GM21390 (cell line): ENCODE measurements around the gene OPHN1.

Source experiments
- ATAC-seq: cut with Tn5 transposase; IDR thresholded peaks from one replicate; pipeline ENCODE4 v1.9.1; 2021; ENCODE audit not compliant: unreplicated experiment

The OPHN1 gene

DNA sequence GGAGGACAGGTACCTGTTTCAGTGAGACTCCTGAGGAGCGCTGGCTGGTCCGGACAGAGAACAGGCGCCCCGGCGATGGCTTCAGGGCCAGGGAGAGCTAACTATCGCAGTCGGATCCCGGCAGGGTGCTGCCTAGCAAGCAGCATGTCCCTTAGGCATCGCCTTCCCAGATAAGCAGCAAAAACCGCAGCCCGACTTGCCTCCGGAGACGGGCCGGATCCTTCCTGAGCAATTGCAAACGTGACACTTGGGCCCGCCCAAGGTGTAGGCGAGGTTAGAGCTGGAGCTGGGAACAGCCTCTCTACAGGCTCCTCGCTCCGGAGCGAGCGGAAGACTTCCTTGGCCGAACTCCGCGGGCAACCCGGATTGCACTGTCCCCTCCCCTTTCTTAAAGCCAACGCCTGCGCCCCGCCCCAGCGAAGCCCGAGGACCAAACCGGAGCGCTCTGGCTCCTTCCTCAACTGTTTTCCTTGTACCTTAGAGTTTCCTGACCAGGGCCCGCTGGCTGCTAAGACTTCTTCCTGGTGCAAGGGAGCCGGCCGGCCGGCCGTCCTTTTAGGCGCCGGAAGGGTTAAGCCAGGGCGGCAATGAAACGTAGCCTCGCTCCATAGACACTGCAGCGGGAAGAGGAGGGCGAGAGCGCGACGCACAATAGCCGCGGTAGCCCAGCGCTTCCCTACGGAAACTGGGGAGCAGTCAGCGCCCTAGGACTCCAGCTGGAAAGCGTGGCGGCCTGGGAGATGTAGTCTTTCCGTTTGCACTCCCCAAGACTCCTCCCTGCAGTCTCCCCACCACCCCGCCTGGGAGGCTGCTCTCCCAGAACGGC is at the start of gene OPHN1:
TSS of gene OPHN1 (minus strand) at position 341 of the 826 bp plus-strand sequence. CDS start 475 bp downstream, outside the sequence.
- no peak for ATAC-seq

DNA sequence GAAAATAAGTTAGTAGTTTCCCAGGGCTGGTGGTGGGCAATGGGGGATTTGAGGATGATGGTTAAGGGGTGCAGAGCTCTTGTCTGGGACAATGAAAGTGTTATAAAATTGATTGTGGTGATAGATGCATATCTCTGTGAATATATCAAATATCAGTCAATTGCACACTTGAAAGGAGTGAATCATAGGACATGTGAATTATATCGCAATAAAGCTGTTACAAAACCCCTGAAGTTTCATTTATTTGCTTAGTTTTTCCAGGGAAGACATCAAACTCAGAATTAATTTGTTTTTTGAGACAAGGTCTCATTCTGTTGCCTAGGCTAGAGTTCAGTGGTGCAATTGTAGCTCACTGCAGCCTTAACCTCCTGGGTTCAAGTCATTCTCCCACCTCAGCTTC is 47.7 kb upstream of the OPHN1 start:
- no peak for ATAC-seq

- no peak for ATAC-seq
These were observed 31.5 kb upstream of the OPHN1 start for GRCh38 chrX:68464796-68465195.

DNA sequence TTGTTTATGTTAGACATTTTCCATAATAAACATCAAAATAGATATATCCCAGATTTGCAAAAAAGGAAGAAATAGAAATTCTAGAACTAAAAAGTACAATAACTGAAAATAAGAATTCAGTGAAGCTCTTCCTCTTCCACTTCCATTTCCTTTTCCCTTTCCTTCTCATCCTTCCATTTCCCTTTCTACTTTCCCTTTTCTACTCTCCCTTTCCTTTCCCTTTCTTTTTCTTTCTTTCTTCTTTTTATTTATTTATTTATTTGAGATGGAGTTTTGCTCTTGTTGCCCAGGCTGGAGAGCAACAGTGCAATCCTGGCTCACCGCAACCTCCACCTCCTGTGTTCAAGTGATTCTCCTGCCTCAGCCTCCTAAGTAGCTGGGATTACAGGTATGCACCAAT is 30.6 kb upstream of the OPHN1 start:
- no peak for ATAC-seq

DNA sequence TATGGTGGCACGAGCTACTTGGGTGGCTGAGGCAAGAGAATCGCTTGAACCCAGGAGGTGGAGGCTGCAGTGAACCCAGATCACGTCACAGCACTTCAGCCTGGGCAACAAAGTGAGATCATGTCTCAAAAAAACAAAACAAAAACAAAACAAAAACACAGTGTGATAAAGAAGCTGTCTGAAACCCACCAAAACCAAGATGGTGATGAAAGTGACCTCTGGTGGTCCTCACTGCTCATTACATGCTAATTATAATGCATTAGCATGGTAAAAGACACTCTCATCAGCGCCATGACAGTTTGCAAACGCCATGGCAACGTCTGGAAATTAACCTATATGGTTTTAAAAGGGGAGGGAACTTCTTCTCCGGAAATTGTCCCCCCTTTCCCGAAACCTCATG is 29.4 kb upstream of the OPHN1 start:
- peak; percentile 63 for ATAC-seq

GRCh38 chrX:68462197-68462596 is 28.9 kb upstream of the OPHN1 start:
- ATAC-seq = no peak

- no peak for ATAC-seq
These were observed 28.3 kb upstream of the OPHN1 start for GRCh38 chrX:68461576-68461975.

GRCh38 chrX:68461093-68461492 is 27.8 kb upstream of the OPHN1 start:
- no peak for ATAC-seq

GRCh38 chrX:68455151-68455510 is 21.8 kb upstream of the OPHN1 start:
- ATAC-seq = no peak

GRCh38 chrX:68454476-68455150 is 21.3 kb upstream of the OPHN1 start:
- no peak for ATAC-seq

DNA sequence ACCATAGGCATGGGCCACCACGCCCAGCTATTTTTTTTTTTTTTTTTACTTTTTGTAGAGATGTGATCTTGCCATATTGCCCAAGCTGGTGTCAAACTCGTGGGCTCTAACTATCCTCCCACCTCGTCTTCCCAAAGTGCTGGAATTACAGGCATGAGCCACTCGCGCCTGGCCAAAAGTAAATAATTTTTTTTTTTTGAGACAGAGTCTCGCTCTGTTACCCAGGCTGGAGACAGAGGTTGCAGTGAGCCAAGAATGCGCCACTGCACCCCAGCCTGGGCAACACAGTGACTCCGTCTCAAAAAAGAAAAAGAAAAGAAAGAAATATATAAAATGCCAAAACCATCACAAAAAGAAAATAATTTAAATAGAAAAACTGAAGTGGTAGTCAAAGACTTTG is 18.4 kb upstream of the OPHN1 start:
- ATAC-seq = no peak

DNA sequence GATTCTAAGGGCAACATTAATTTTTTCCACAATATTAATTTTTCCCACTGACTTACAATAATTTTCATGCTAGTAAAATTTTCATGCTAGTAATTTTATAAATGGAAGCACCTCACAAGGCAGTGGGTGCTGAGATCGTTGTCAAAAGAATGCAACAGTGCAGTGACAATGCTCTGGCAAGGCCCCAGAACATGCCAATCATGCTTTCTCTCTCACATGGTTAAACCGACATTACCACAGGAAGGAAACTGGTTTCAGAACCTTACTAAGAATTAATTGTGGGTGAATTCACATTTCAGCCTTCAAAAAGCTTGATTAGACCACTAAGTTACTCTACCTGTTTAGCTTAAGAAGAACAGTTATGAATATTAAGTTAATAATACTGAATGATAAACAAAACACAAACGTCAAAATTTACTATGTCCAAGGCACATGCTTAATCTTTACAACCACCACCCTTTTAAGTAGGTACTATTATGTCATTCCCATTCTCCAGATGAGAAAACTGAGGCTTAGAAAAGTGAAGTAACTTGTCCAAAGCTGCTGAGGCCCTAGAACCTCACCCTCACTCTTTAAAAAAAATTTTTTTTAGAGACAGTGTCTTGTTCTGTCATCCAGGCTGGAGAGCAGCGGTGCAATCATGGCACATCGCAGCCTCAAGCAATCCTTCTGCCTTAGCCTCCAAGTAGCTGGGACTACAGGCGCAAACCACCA is 10.0 kb upstream of the OPHN1 start:
- no peak for ATAC-seq

DNA sequence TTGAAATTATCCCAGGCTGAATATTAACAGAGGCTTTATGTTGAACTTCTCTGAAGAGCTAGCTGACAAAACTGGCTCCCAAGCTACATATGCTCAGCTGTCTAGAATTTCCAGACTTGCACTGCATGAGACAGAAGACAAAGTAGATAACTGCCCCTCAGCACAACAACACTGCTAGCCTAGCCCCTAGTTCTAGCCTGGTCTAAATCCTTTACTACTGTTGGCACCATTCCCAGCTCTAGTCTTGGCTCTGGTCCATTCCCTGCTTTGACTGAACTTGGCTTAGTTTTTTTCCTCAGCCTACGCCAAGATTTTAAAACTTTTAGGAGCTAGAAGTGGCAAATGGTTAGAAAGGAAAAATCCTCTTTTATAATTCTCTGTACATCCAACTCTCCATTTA is 7.6 kb upstream of the OPHN1 start:
- ATAC-seq = no peak

DNA sequence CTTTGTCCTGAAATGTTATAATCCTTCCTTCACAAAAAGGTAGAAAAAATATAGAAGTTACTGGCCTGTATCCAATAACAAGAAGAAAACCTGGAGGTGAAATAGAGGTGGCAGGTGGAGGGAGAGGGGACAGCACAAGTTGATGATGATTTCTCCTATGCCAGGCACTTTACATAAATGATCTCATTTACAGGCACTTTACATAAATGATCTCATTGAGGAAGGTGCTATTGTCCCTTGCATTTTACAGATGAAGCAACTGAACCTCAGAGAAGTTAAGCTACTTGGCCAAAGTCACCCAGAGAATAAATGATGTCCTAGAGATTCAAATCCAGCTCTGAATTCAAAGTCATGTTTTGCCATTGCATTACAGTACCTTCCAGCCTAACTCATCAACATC is 7.1 kb upstream of the OPHN1 start:
- no peak for ATAC-seq

- ATAC-seq = no peak
These were observed 6.0 kb upstream of the OPHN1 start for GRCh38 chrX:68439341-68439740.

DNA sequence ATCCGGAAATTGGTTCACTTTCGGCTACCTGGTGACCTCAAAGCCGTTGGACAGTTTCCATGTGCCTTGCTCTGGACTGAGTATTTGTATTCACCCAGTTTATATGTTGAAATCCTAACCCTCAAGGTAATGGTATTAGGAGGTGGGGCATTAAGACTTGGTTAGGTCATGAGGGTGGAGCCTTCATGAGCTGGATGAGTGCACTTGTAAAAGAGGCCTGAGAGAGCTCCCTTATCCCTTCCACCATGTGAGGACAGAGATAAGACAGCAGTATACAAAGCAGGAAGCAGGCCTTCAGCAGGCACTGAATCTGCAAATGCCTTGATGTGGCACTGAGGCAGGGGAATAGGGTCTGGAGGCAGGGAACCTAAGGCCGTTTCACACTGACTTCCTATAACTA is 5.3 kb upstream of the OPHN1 start:
- ATAC-seq = no peak

- ATAC-seq = no peak
These were observed 645 bp upstream of the OPHN1 start for GRCh38 chrX:68433981-68434299.

DNA sequence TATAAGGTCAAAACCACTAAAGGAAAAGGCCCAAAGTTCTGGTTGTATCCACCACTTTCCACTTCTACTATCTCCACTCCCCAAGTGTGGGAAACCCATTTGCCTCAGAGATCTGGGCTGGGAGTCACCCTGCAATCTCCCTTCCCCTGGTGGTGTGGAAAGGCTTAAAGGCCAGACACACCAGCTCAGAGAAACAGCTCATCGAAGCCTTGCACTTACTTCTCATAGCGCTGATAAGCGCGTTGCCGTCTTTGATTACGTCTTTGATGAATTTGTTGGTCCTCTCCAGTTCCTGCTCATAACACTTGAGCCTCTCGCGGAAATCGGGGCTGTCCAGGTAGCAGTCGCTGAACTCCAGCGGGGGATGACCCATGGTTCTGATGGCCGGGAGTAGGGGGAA is 647 bp downstream of the OPHN1 start:
- ATAC-seq = no peak

DNA sequence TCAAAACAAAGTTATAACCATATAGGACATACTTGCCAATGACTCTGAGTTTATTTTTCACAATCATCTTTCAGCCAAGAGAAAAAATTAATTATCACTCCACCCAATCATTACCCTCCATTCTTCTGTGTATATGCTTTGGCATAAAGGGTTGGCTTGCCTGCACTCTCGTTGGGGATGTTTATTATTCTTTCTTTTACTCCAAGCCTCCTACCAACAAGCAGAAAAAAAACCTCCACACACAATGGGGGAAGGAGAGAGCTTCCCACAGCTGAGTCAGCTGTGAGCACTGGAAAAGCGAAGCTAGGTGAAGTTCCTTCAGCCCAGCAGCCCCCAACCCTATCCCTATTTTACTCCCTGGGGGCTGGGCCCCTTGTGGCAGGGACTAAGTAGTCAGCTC is 1.5 kb downstream of the OPHN1 start:
- no peak for ATAC-seq

GRCh38 chrX:68429216-68429615 is 4.1 kb downstream of the OPHN1 start:
- ATAC-seq = no peak

- no peak for ATAC-seq
These were observed 4.9 kb downstream of the OPHN1 start for GRCh38 chrX:68428431-68428830.

GRCh38 chrX:68424719-68425118 is 8.6 kb downstream of the OPHN1 start:
- ATAC-seq = no peak
